Measurements from ENCODE around the gene ASPSCR1. TPM values are rescaled to one million over a fixed set of nuclear protein-coding genes. Genes with fewer than 3 reads are reported as not detected.

ASPSCR1 gene
- total RNA-seq, 2 donors from 2014 or later: 20.6 to 41.3 TPM

GRCh38 chr17:82061047-82061925 lies 83.9 kb downstream of the ASPSCR1 start:
- H3K9me3 ChIP-seq: no peaks in the 10 kb centered on the region
- H3K27me3 ChIP-seq (replicated peaks; ENCODE audit: insufficient read depth): no peaks in the 10 kb centered on the region
- H3K4me3 ChIP-seq: no peak overlapping the region
- no peak for DNase-seq (ENCODE audit: low spot score)
- peaks cover 35% of the 10 kb centered on the region for H3K36me3 ChIP-seq
- H3K27ac ChIP-seq: no peak overlapping the region
- TF ChIP-seq, protein P1, sequence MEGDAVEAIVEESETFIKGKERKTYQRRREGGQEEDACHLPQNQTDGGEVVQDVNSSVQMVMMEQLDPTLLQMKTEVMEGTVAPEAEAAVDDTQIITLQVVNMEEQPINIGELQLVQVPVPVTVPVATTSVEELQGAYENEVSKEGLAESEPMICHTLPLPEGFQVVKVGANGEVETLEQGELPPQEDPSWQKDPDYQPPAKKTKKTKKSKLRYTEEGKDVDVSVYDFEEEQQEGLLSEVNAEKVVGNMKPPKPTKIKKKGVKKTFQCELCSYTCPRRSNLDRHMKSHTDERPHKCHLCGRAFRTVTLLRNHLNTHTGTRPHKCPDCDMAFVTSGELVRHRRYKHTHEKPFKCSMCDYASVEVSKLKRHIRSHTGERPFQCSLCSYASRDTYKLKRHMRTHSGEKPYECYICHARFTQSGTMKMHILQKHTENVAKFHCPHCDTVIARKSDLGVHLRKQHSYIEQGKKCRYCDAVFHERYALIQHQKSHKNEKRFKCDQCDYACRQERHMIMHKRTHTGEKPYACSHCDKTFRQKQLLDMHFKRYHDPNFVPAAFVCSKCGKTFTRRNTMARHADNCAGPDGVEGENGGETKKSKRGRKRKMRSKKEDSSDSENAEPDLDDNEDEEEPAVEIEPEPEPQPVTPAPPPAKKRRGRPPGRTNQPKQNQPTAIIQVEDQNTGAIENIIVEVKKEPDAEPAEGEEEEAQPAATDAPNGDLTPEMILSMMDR (IDR thresholded peaks at IDR 0.05): no peak
- peaks cover 12 to 18% of the 10 kb centered on the region in 2 donors for H3K4me1 ChIP-seq (ENCODE audit: control insufficient read depth in 1 of 2, low read depth in 2 of 2)
- no peak for ATAC-seq (ENCODE audit: insufficient number of reproducible peaks, low FRiP score, low read depth)

DNA sequence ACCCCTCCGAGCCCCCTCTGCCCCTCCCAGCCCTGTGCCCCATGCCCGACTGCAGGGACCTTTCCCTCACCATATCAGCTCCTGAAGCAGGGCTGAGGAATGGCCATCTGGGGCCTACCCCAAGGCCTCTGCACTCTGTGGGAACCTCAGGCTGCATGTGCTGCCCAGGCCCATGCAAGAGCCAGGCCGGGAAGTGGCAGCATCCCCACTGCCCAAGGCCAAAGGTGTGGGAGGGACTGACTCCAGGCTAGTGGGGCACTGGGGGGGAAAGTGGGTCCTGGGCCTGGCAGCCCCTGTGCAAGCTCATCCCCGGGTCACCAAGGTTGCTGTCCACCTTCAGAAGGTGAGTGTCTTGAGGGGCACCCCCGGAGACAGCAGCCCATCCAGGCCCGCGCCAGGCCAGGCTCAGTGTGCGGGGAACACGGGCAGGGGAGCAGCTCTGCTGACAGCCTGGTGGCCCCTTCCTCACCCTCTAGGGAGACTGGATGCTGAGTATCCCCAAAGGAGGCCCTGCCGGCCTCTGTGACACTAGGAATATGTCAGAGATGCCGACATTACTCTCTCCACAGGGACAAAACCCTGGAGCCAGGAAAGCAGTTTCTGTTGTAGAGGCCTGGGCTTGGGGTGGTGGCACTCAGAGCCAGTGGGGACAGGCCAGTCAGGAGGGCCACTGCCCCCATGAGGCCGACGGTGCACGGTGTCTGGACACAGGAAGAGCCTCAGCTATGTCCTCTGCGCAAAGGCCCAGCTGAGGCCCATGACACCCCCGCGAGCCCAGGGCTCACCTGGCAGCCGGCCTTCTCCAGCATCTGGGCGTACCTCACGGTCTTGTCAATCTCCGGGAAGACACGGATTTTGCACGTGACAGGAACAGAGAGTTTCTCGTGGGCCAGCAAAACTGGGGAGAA lies 84.9 kb downstream of the ASPSCR1 start:
- Histone ChIP-seq H3K36me3 (peaks cover 27% of the 10 kb centered on the region), H3K27me3 (replicated peaks; ENCODE audit: insufficient read depth) (no peaks in the 10 kb centered on the region), H3K4me1 (ENCODE audit: control insufficient read depth in 1 of 2, low read depth in 2 of 2) (peaks cover 15 to 20% of the 10 kb centered on the region in 2 donors), H3K9me3 (no peaks in the 10 kb centered on the region), H3K27ac (no peak overlapping the region), H3K4me3 (no peak overlapping the region)
- DNase-seq (ENCODE audit: low spot score): no peak
- no peak for ATAC-seq (ENCODE audit: insufficient number of reproducible peaks, low FRiP score, low read depth)
- TF ChIP-seq, protein P1 (IDR thresholded peaks at IDR 0.05): no peak

- Histone ChIP-seq H3K36me3 (peaks cover 20% of the 10 kb centered on the region), H3K9me3 (no peaks in the 10 kb centered on the region)
- no peak for DNase-seq (ENCODE audit: low spot score)
These were observed 85.5 kb downstream of the ASPSCR1 start for GRCh38 chr17:82062984-82063368.

DNA sequence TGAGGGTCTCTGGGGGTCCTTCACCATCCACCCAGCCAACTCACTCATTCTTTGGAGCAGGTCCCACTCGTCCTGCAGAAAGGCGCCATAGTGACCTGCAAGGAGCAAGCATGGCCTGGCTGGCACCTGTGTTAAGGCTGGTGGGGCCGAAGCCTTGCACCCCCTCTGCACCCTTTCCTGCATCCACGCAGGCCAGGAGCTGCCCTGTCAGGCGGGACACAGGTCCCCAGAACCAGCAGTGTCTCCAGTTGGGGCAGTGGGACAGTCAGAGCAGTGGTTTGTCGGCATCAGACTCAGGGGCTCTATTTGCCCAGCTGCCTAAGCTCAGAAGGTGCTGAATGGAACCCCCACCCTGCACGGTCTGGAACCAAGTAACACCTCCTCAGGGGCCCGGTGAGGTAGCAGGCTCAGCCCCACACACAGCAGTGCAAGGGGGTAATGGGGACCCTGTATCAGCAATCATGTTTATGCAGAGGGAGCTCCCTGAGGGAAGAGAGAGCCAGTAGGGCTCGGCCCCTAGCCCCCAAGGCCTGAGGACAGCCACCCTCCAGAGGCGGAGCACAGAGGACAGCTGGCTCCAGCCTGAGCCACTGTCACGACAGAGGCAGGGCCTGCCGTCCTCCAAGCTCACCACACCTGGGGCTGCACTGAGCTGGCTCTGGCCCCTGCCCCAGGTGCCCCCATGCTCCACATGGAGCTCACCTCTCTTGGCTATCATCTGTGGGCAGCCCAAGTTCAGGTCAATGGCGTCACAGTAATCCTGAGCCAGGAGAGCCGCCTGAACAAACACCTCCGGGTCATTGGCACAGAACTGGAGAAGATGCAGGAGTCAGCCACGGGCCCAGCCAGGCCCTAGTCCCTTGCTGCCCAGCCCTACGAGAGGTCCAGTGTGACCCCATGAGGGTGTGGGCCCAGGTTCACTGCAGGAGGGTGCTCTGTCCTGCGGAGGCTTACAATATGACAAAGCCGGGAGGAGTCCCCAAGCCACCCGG lies 86.3 kb downstream of the ASPSCR1 start:
- H3K27ac ChIP-seq: no peak overlapping the region
- H3K4me1 ChIP-seq (ENCODE audit: control insufficient read depth in 1 of 2, low read depth in 2 of 2): peaks cover 15 to 20% of the 10 kb centered on the region in 2 donors
- DNase-seq (ENCODE audit: low spot score) (no peak), ATAC-seq (ENCODE audit: insufficient number of reproducible peaks, low FRiP score, low read depth) (no peak)
- TF ChIP-seq, protein P1 (IDR thresholded peaks at IDR 0.05): no peak
- H3K4me3 ChIP-seq: no peak overlapping the region
- H3K36me3 ChIP-seq: peaks cover 20% of the 10 kb centered on the region
- no peaks in the 10 kb centered on the region for H3K9me3 ChIP-seq
- no peaks in the 10 kb centered on the region for H3K27me3 ChIP-seq (replicated peaks; ENCODE audit: insufficient read depth)

More at GRCh38 chr17:82062984-82063368, 85.5 kb downstream of the ASPSCR1 start:
- Histone ChIP-seq H3K4me1 (ENCODE audit: control insufficient read depth in 1 of 2, low read depth in 2 of 2) (peaks cover 15 to 20% of the 10 kb centered on the region in 2 donors), H3K27me3 (replicated peaks; ENCODE audit: insufficient read depth) (no peaks in the 10 kb centered on the region), H3K27ac (no peak overlapping the region), H3K4me3 (no peak overlapping the region)
- TF ChIP-seq, protein P1 (IDR thresholded peaks at IDR 0.05): no peak
- no peak for ATAC-seq (ENCODE audit: insufficient number of reproducible peaks, low FRiP score, low read depth)

Measured in thoracic aorta (tissue), 2 donors.